ENCODE results near the gene SLC17A9. TPM values are rescaled to one million over a fixed set of nuclear protein-coding genes. Genes with fewer than 3 reads are reported as not detected.

SLC17A9 gene
- total RNA-seq, 1 donor from 2014 or later = 9.0 TPM

GRCh38 chr20:62969179-62969760 lies 16.8 kb downstream of the SLC17A9 start:
- DNase-seq = no peak

DNA sequence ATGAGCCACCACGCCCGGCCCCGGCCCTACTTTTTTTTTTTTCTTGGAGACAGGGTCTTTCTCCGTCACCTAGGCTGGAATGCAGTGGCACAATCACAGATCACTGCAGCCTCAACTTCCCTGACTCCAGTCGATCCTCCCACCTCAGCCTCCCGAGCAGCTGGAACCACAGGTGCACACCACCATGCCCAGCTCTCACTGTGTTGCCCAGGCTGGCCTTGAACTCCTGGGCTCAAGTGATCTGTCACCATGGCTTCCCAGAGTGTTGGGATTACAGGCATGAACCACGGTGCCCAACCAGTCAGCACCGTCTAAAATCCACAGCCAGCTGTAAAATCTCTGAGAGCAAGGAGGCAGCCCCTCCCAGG lies 17.4 kb downstream of the SLC17A9 start:
- DNase-seq = no peak

DNA sequence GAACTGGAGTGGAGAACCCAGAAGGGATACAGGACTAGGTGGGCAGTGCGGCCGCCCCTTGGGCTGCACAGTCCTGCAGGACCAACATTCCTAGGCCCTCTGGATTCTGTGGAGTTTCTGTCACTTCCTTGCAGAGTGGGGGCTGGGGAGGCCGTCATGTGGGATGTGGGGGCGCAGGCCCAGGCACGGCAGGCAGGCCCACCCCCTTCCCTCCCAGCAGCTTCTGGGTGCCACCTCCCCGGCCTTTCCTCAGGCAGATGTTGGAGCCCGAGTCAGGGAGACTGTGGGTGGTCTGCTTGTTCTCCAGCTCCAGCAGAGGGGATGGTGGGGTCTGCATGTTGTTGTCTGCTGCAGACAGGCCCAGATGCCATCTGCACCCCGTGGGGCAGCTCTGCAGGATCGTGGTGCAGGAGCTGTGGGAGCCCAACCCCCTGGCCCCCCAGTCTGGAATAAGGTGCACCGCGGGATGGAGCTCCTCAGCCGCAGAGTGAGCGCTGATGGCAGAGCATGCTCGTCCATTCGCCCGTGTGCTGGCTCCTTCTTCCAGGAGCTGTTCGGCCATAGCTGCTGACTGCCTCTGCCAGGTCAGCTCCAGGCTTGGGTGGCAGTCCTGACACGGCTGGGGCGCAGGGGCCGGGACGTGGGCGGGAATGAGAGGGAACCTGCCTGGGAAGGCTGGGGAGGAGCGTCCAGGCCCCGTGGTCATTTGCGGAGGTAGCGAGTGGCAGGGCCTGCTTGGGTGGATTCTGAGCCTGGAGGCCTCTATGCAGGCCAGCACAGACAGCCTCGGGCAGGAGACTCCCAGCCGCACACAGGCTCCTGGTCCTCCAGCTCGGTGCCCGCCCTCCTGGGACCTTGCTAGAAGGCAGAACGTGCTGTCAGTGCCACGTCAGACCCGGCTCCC lies 18.1 kb downstream of the SLC17A9 start:
- no peak for DNase-seq

- no peak for DNase-seq
These were observed 18.9 kb downstream of the SLC17A9 start for GRCh38 chr20:62971211-62971949.

DNA sequence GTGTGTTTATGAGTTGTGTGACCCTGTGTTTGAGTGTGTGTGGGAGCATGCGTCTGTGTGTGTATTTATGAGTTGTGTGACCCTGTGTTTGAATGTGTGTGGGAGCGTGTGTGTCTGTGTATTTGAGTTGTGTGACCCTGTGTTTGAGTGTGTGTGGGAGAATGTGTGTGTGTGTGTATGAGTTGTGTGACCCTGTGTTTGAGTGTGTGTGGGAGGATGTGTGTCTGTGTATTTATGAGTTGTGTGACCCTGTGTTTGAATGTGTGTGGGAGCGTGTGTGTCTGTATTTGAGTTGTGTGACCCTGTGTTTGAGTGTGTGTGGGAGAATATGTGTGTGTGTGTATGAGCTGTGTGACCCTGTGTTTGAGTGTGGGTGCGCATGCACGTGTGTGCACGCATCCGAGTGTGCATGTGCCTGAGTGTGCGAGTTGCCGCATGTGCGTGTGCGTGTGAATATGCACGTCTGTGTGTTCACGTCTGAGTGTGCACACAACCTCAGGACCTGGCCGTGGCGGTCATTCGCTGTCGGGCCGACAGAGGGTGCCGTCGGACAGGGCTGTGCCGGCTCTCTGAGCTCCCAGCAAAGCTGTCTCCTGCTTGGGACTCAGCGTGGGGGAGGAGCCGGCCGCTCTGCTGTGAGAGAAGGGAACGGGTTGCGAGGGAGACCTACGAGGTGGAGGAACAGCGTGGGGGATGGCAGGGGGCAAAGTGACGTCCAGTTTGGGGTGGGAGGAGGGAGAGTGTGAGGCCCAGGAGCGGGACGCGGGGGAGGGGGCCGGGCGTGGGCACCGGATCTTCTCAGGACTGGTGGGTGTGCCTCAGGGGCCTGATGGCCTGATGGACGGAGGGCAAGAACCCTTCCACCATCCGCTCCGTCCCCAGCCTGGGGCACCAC lies 19.7 kb downstream of the SLC17A9 start:
- peak; percentile 88 for DNase-seq

- DNase-seq = no peak
These were observed 20.6 kb downstream of the SLC17A9 start for GRCh38 chr20:62972845-62973745.

DNA sequence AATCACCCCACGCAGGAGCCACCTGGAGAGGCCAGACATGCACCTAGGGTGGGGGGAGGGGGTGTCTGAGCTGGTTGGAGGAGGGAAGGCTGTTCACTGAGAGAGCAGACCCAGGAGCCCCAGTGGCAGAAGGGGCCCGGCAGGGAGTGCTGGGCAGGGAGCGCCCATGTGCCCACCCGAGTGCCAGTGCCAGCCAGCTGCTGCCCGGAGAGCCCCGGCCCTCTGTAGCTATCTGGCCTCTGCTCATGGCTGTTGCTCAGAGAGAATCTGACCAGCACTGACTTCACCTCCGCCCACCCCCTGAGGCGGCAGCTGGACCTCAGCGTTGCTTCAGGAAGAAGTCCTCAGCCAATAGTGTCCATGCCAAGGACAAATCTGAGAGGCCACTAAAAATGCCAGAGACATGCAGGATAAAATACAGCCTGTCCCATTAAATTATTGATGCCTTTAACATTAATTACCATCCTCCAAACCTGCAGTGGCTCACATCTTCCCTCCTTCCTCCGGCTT lies 22.8 kb downstream of the SLC17A9 start:
- no peak for DNase-seq

DNA sequence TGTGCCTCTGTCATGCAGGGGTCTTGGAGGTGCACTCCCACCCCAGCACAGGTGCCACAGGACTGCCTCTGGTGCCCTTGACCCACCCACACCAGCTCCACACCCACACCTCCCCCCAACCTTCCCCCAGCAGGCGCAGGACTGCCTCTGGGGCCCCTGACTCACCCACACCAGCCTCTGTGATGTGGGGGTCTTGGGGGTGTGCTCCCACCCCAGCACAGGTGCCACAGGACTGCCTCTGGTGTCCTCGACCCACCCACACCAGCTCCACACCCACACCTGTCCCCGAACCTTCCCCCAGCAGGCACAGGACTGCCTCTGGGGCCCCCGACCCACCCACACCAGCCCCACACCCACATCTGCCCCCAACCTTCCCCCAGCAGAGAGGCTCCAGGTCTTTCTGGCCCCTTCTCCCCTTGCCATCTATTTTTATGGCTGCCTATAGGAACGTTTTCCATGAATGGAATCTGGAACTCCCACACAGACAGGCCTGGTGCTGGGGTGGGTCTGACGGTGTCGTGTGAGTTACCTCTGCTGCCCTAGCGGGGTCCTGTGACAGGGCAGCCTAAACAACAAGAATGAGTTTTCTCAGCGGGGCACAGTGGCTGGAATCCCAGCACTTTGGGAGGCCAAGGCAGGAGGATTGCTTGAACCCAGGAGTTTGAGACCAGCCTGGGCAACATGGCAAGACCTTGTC lies 23.5 kb downstream of the SLC17A9 start:
- DNase-seq = no peak

DNA sequence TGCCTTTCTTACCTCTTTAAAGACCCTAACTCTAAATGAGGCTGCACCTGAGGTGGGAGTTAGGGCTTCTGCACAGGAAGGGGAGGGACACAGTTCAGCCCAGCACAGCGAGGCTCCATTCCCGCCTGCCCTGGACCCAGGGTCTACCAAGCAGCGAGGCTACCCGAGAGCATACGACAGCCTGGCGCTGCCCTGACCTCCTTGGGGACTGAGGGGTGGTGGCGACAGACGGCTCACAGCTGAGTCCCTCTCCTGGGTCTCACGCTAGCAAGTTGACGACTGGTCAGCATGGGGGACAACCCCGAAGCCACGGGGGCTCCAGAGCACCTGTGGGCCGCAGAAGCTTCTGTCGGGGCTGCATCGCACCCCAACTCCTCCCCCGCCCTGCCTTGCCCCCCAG lies 24.4 kb downstream of the SLC17A9 start:
- no peak for DNase-seq

- DNase-seq = no peak
These were observed 25.4 kb downstream of the SLC17A9 start for GRCh38 chr20:62977613-62978560.

- no peak for DNase-seq
These were observed 26.0 kb downstream of the SLC17A9 start for GRCh38 chr20:62978561-62978943.

GRCh38 chr20:62979310-62979709 lies 26.8 kb downstream of the SLC17A9 start:
- no peak for DNase-seq

DNA sequence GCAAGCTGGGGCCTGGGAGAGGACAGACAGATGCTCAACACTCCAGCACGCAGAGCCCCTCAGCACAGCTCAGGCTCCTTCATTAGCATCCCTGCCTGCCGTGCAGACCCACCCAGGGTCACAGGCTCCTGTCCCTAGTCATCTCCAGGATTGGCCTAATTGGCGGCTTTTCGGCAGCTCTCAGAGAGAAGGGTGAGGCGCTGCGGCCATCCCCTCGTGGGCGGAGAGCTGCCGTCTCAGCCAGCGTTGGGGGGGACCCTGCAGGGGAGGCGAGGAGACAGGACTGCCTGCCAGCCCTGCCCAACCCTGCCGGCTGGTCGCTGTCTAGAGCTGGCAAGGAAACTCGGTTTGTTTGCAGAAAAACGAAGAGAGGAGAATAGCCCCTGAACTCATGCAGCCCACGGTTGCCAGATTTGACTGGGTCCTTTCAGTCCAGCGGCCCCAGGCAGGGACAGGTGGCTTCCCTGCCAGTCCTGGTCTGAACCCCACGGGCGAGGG lies 27.4 kb downstream of the SLC17A9 start:
- no peak for DNase-seq

GRCh38 chr20:62980380-62980960 lies 28.0 kb downstream of the SLC17A9 start:
- no peak for DNase-seq

GRCh38 chr20:62980970-62981369 lies 28.5 kb downstream of the SLC17A9 start:
- peak; percentile 17 for DNase-seq

DNA sequence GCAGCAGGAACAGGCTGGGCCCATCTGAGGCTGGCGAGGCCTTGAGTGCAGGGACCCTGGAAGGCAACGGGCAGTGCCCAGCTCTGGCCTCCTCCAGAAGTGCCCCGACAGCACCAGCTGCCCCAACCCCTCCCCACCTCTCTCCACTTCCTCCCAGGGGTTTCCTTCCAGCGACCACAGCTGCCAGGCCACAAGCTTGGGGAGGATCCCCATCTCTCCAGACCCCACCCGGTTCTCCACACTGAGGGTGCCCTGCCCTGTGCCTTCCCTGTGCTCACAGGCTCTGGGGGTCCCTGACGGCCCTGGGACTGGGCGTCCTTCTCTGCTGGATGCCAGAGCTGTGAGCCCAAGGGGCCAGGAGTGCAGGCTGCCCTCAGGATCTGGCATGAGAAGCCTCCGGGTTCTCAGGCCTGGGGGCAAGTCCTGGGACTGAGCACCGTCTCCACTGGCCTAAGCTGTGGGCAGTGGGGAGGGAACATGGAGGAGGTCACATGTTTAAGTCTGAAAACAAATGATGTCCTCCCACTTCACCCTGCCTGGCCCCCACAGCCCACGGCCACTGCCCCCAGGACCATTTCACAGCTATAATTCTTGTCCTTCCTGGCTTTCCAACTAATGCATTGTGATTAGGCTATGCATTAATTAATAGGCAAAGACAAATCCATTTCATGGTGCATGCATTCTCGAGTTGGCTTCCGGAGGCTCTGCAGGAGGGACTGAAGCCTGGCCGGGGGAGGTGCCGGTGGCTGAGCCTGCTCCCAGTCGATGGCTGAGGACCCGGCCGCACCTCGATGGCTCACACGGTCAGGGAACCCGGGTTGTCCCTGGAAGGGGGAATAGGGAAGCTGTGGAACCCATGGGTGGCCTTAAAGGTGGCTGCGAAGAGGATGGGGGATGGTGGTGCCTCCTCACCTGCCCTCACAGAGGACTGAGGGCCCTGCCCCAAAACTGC lies 29.9 kb downstream of the SLC17A9 start:
- no peak for DNase-seq

DNA sequence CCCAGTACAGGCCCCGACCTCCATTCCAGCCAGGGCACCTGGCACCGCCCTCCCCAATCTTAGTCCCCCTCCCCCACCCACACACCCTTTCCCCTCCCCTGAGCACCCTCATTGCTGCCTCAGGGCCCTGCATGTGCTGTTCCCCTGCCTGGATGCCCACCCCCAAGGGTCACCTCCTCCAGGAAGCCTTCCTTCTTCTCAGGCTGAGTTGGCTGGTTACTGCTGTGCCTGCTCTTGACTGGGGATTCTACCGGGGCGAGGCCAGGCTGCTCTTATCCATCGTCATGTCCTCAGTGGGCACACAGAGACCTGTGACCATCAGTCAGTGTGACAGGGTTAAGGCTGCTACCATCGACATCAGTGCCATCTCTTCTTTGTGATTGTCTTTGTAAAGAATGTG lies 30.7 kb downstream of the SLC17A9 start:
- DNase-seq = no peak

All from dermis blood vessel endothelial cell (primary cell).